GM19238 (cell line): ENCODE measurements around the gene MTMR3.
"Not testable (repeated sequence)": the region's sequence is repeated elsewhere in the genome, so short reads cannot be mapped to it uniquely, and the experiment has no call there.

Experiments used
- DNase-seq: peaks from one replicate; pipeline ENCODE4 v3.0.0; 2011; ENCODE audit warnings: low spot score; ENCODE audit not compliant: insufficient read length

MTMR3 gene

GRCh38 chr22:30045901-30046715 lies 163.1 kb downstream of the MTMR3 start:
- DNase-seq, result no peak

- no peak for DNase-seq
These were observed 163.9 kb downstream of the MTMR3 start for GRCh38 chr22:30046716-30047363.

- DNase-seq, result no peak
These were observed 164.4 kb downstream of the MTMR3 start for GRCh38 chr22:30047364-30047738.

GRCh38 chr22:30048681-30049080 lies 165.7 kb downstream of the MTMR3 start:
- no peak for DNase-seq

- no peak for DNase-seq
These were observed 171.2 kb downstream of the MTMR3 start for GRCh38 chr22:30054067-30054763.

GRCh38 chr22:30054764-30055069 lies 171.7 kb downstream of the MTMR3 start:
- no peak for DNase-seq

GRCh38 chr22:30056015-30056414 lies 173.0 kb downstream of the MTMR3 start:
- no peak for DNase-seq

GRCh38 chr22:30057375-30057774 lies 174.4 kb downstream of the MTMR3 start:
- no peak for DNase-seq

- DNase-seq, result not testable (repeated sequence)
These were observed 176.5 kb downstream of the MTMR3 start for GRCh38 chr22:30059346-30060020.

- DNase-seq, result not testable (repeated sequence)
These were observed 178.1 kb downstream of the MTMR3 start for GRCh38 chr22:30061094-30061493.

- no peak for DNase-seq
These were observed 179.3 kb downstream of the MTMR3 start for GRCh38 chr22:30062259-30062658.

GRCh38 chr22:30062950-30063349 lies 180.0 kb downstream of the MTMR3 start:
- DNase-seq, result no peak

GRCh38 chr22:30064172-30064571 lies 181.2 kb downstream of the MTMR3 start:
- no peak for DNase-seq

- DNase-seq, result no peak
These were observed 190.8 kb downstream of the MTMR3 start for GRCh38 chr22:30073743-30074142.

- no peak for DNase-seq
These were observed 191.2 kb downstream of the MTMR3 start for GRCh38 chr22:30074147-30074546.

GRCh38 chr22:30074994-30075393 lies 192.0 kb downstream of the MTMR3 start:
- no peak for DNase-seq

GRCh38 chr22:30077279-30077880 lies 194.4 kb downstream of the MTMR3 start:
- DNase-seq, result no peak

- DNase-seq, result no peak
These were observed 195.6 kb downstream of the MTMR3 start for GRCh38 chr22:30078320-30079311.

GRCh38 chr22:30079952-30080533 lies 197.1 kb downstream of the MTMR3 start, which contains the start of gene HORMAD2:
Gene HORMAD2 (plus strand): TSS chr22:30080464. CDS start chr22:30093953, 13,489 bp downstream.
- no peak for DNase-seq
